Smooth muscle cell (in vitro differentiated cells): ENCODE measurements around the gene TAF1L. TPM values are rescaled to one million over a fixed set of nuclear protein-coding genes. Genes with fewer than 3 reads are reported as not detected.

ENCODE experiments used
- DNase-seq: peaks from one replicate; lab custom pipeline; 2025; ENCODE audit not compliant: unreplicated experiment; lab: John Stamatoyannopoulos, UW
- H2AFZ ChIP-seq: fragments of 200-600 bp; sonication (generic); 2 replicates; pipeline ENCODE4 v1.6.0; 2016; ENCODE audit warnings: antibody characterized with exemption, low read depth, mild to moderate bottlenecking
- H3F3A ChIP-seq: fragments of 200-600 bp; sonication (generic); 2 replicates; pipeline ENCODE4 v1.6.0; 2017; ENCODE audit warnings: antibody characterized with exemption, low read depth
- H3K27ac ChIP-seq: fragments of 200-600 bp; sonication (generic); 2 replicates; pipeline ENCODE4 v1.5.1; 2016; ENCODE audit warnings: low read depth, mild to moderate bottlenecking
- H3K27me3 ChIP-seq: fragments of 200-600 bp; sonication (generic); 2 replicates; pipeline ENCODE4 v1.6.1; 2016; ENCODE audit warnings: low read depth, mild to moderate bottlenecking
- H3K36me3 ChIP-seq: fragments of 200-600 bp; sonication (generic); 2 replicates; pipeline ENCODE4 v1.5.1; 2016; ENCODE audit warnings: low read depth
- H3K4me1 ChIP-seq: fragments of 200-600 bp; sonication (generic); 2 replicates; pipeline ENCODE4 v1.5.1; 2016; ENCODE audit warnings: low read depth
- H3K4me2 ChIP-seq: fragments of 200-600 bp; sonication (generic); 2 replicates; pipeline ENCODE4 v1.6.0; 2016; ENCODE audit warnings: mild to moderate bottlenecking
- H3K4me3 ChIP-seq: fragments of 200-600 bp; sonication (generic); 2 replicates; pipeline ENCODE4 v1.5.1; 2016; ENCODE audit warnings: mild to moderate bottlenecking
- H3K79me2 ChIP-seq: fragments of 200-600 bp; sonication (generic); 2 replicates; pipeline ENCODE4 v1.6.0; 2016; ENCODE audit warnings: low read depth, mild to moderate bottlenecking
- H3K9ac ChIP-seq: fragments of 200-600 bp; sonication (generic); 2 replicates; pipeline ENCODE4 v1.6.0; 2016; ENCODE audit warnings: low read depth
- H3K9me3 ChIP-seq: fragments of 200-600 bp; sonication (generic); replicated peaks from 2 replicates; pipeline ENCODE4 v1.5.1; 2016; ENCODE audit warnings: low read depth
- H4K20me1 ChIP-seq: fragments of 200-600 bp; sonication (generic); 2 replicates; pipeline ENCODE4 v1.6.0; 2016; ENCODE audit warnings: low read depth
- WGBS: methylation state at CpG from one replicate; pipeline ENCODE4 v1.1.7; 2016; ENCODE audit warnings: low lambda C conversion rate; 5-methylcytosine and 5-hydroxymethylcytosine counted together
- polyA plus RNA-seq: library from polyadenylated mRNA; unstranded; fragments of >200 nt; fragmentation: Nextera tagmentation; extraction: Ambion mirVana; gene quantifications from 2 replicates; pipeline ENCODE4 v1.2.1, GENCODE V29; 2016
- total RNA-seq: library from RNA; depleted of rRNA; stranded (reverse); fragments of >200 nt; gene quantifications from 2 replicates; pipeline ENCODE4 v1.2.3, GENCODE V29; 2014
- TF ChIP-seq, protein P1 (sequence below): fragments of 200-600 bp; sonication (generic); IDR thresholded peaks from 2 replicates; pipeline ENCODE4 v1.5.1; 2017; ENCODE audit warnings: borderline replicate concordance, mild to moderate bottlenecking, antibody characterized with exemption; ENCODE audit not compliant: insufficient read depth, poor library complexity, severe bottlenecking

TAF1L gene
- total and polyA plus RNA-seq, 2 experiments from 2014 or later: 0.02 TPM; not detected in 1

DNA sequence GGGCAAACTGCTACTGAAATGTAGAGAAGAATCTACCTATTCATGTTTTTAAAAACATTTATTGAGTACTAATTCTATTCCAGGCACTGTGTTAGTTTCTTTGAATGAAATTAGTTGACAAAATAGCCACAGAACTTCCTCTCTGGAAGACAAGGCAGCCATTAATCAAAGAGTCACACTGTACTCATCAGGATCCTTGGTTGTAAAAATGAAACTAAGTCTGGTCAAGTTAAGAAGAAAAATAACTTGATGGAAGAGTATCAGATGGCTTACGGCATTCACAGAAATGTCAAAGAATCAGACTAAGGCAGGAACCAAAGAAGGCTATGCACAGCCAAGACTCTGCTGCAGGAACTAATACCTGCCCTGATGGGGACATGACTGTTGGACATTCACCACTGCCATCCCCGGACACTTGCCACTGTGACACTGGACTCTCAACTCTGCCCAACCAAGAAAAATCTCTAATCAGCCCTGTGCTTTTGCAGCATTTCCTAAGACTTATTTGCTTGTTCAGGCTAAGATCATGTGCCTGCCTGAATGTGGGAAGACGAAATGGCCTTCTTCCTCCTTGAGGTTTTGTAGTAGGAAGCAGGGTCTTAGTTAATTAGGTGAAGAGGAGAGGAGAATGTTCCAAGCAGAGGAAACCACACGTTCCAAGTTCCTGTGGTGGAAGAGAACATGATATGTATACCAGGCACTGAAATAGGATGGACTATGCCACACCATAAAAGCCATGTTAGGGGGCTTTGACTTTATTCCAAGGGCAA is 39.2 kb downstream of the TAF1L start:
- Histone ChIP-seq H3K4me1 (no peaks in the 10 kb centered on the region), H3K79me2 (no peaks in the 10 kb centered on the region), H4K20me1 (no peaks in the 10 kb centered on the region), H3K27ac (no peak overlapping the region), H3K4me2 (no peak overlapping the region), H2AFZ (no peak overlapping the region), H3K9ac (no peak overlapping the region), H3K4me3 (no peak overlapping the region), H3F3A (no peaks in the 10 kb centered on the region), H3K9me3 (no peaks in the 10 kb centered on the region), H3K27me3 (peaks cover 3% of the 10 kb centered on the region), H3K36me3 (no peaks in the 10 kb centered on the region)
- WGBS: 73% methylated on average over 4 of the region's 4 CpGs
- TF ChIP-seq, protein P1, sequence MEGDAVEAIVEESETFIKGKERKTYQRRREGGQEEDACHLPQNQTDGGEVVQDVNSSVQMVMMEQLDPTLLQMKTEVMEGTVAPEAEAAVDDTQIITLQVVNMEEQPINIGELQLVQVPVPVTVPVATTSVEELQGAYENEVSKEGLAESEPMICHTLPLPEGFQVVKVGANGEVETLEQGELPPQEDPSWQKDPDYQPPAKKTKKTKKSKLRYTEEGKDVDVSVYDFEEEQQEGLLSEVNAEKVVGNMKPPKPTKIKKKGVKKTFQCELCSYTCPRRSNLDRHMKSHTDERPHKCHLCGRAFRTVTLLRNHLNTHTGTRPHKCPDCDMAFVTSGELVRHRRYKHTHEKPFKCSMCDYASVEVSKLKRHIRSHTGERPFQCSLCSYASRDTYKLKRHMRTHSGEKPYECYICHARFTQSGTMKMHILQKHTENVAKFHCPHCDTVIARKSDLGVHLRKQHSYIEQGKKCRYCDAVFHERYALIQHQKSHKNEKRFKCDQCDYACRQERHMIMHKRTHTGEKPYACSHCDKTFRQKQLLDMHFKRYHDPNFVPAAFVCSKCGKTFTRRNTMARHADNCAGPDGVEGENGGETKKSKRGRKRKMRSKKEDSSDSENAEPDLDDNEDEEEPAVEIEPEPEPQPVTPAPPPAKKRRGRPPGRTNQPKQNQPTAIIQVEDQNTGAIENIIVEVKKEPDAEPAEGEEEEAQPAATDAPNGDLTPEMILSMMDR: no peak
- DNase-seq: no peak

DNA sequence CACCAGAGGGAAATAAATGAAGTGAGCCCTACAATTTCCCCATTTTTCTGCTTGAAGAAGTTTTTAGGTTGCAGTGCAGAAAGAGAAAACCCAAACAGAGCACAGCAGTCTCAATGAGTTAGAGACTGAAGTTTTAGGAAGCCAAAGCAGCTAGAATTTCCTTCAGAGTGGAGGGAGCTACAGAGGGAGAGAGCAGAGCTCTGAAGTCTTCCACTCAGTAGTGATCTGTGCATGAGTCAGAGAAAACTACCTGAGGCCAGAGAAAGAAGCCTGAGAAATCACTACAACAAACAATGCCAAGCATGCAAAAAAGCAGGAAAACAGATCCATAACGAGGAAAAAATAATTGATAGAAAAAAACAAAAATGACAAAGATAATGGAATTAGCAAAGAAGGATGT is 44.6 kb downstream of the TAF1L start:
- Histone ChIP-seq H4K20me1 (no peaks in the 10 kb centered on the region), H3K4me2 (peak overlapping the region; percentile 19), H3K27me3 (no peaks in the 10 kb centered on the region), H3K79me2 (no peaks in the 10 kb centered on the region), H3K27ac (peak overlapping the region; percentile 73), H3F3A (no peaks in the 10 kb centered on the region), H3K4me3 (no peak overlapping the region), H3K36me3 (no peaks in the 10 kb centered on the region), H3K4me1 (peaks cover 6% of the 10 kb centered on the region), H2AFZ (no peak overlapping the region), H3K9me3 (no peaks in the 10 kb centered on the region), H3K9ac (no peak overlapping the region)
- 44% methylated on average over 1 of the region's 1 CpG for WGBS
- DNase-seq: no peak
- TF ChIP-seq, protein P1: no peak

DNA sequence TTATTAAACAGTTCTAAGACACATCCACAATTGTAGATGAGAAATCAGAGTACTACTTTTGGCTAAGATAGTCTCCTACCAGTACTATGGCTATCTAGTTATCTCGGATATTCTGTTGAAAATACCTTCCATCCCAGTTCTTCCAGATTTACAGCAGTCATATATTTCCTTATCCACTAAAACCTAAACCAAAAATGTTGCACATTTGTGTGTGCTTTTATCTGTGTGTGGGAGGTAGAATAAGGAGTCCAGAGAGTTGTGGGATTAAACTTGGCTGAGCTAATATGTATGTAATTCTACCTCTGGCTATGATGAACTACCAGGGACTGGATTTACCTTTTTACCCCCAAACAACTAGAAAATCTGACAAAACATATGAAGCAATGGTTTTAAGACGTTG is 45.0 kb downstream of the TAF1L start:
- TF ChIP-seq, protein P1: no peak
- Histone ChIP-seq H3K9ac (no peak overlapping the region), H2AFZ (no peak overlapping the region), H3K9me3 (no peaks in the 10 kb centered on the region), H3K79me2 (no peaks in the 10 kb centered on the region), H3K4me2 (peak overlapping the region; percentile 19), H3K27me3 (no peaks in the 10 kb centered on the region), H3K27ac (peak overlapping the region; percentile 73), H3F3A (no peaks in the 10 kb centered on the region), H4K20me1 (no peaks in the 10 kb centered on the region), H3K4me3 (no peak overlapping the region), H3K4me1 (peaks cover 6% of the 10 kb centered on the region), H3K36me3 (no peaks in the 10 kb centered on the region)
- WGBS: 34% methylated on average over 2 of the region's 2 CpGs
- no peak for DNase-seq

DNA sequence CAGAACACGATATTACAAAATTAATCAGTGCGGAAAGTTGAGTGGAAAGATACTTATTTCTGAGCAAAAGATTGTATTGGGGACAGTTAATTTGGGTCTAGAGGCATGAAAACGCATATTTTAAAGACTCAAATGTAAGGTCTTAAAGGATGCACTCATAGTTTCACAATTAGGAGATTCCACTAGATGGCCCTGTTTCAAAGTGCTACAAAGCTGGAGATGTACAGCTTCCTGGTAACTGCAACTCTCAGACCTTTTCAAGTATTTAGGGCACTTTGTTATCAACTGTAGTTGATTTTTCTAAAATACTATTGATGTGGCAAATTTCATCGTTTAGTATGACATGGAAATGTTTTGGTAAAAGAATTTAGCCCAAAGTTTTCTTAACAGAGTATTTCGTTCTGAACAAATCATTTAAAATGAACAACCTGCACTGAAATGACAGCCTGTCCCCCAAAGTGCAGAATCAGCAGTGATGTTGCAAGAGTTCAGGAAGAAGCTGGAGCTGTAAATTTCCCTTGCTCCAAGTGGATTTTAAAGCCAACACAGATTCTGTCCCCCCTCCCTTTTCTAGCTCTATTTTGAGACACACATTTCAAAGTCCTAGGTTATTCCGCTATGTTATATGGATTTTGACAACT is 46.3 kb downstream of the TAF1L start:
- H3K36me3 ChIP-seq: no peaks in the 10 kb centered on the region
- peak overlapping the region; percentile 5 for H3K4me2 ChIP-seq
- TF ChIP-seq, protein P1: peak; percentile 43
- H3K27me3 ChIP-seq: no peaks in the 10 kb centered on the region
- no peak overlapping the region for H3K9ac ChIP-seq
- H3K4me3 ChIP-seq: no peak overlapping the region
- no peaks in the 10 kb centered on the region for H3K79me2 ChIP-seq
- H3K9me3 ChIP-seq: no peaks in the 10 kb centered on the region
- no peak overlapping the region for H2AFZ ChIP-seq
- peaks cover 6% of the 10 kb centered on the region for H3K4me1 ChIP-seq
- no peaks in the 10 kb centered on the region for H3F3A ChIP-seq
- H4K20me1 ChIP-seq: no peaks in the 10 kb centered on the region
- DNase-seq: no peak
- 45% methylated on average over 6 of the region's 6 CpGs for WGBS
- peak overlapping the region; percentile 73 for H3K27ac ChIP-seq
